ENCODE measurements around the gene ADAMTS14.

Gene ADAMTS14

DNA sequence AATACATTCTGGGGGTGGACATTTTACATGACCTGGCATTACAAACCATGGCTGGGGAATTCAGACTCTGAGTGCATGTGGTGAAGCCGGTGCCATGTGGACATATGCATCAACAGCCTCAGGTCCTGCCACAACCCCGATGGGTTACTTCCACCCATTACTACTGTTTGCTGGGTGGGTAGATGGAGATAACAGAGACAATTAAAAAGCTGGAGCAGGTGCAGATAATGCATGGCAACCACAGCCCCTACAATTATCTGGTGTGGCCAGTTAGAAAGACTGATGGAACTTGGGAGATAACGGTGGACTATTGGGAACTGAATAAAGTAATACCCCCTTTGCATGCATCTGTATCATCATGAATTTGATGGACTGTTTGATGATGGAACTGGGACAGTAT lies 21.6 kb upstream of the ADAMTS14 start:
- Histone ChIP-seq H3K79me2 (ENCODE audit: low read length) (no peaks in the 10 kb centered on the region), H3F3A (ENCODE audit: insufficient read depth, low read length) (no peaks in the 10 kb centered on the region), H3K4me2 (ENCODE audit: low read depth, low read length) (peak overlapping the region; percentile 25; the same call in 1 of the 2 replicates), H3K27ac (ENCODE audit: low read length) (no peak overlapping the region), H3K9me3 (replicated peaks; ENCODE audit: insufficient read depth, low read length) (no peaks in the 10 kb centered on the region), H3K4me1 (ENCODE audit: low read length) (no peaks in the 10 kb centered on the region), H3K4me3 (ENCODE audit: low read length) (0 out of 2 replicates have a peak overlapping the region, but pooled peaks have one; percentile 7), H3K9me2 (replicated peaks; ENCODE audit: insufficient read depth, low read length) (no peaks in the 10 kb centered on the region), H2AFZ (ENCODE audit: low read length) (no peak overlapping the region), H4K20me1 (ENCODE audit: insufficient read depth, low read length) (no peaks in the 10 kb centered on the region), H3K9ac (ENCODE audit: low read length) (no peak overlapping the region), H3K36me3 (replicated peaks; ENCODE audit: insufficient read depth, low read length) (no peaks in the 10 kb centered on the region), H3K27me3 (replicated peaks; ENCODE audit: insufficient read depth, low read length) (no peaks in the 10 kb centered on the region)
- TF ChIP-seq EZH2phosphoT487 (IDR thresholded peaks at IDR 0.05; ENCODE audit: low read length) (no peak), EZH2 (optimal IDR thresholded peaks at IDR 0.05; ENCODE audit: low read depth, low read length) (no peak)
- TF ChIP-seq, protein P1, sequence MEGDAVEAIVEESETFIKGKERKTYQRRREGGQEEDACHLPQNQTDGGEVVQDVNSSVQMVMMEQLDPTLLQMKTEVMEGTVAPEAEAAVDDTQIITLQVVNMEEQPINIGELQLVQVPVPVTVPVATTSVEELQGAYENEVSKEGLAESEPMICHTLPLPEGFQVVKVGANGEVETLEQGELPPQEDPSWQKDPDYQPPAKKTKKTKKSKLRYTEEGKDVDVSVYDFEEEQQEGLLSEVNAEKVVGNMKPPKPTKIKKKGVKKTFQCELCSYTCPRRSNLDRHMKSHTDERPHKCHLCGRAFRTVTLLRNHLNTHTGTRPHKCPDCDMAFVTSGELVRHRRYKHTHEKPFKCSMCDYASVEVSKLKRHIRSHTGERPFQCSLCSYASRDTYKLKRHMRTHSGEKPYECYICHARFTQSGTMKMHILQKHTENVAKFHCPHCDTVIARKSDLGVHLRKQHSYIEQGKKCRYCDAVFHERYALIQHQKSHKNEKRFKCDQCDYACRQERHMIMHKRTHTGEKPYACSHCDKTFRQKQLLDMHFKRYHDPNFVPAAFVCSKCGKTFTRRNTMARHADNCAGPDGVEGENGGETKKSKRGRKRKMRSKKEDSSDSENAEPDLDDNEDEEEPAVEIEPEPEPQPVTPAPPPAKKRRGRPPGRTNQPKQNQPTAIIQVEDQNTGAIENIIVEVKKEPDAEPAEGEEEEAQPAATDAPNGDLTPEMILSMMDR (IDR thresholded peaks at IDR 0.05; ENCODE audit: low read length): no peak
- no peak for DNase-seq

DNA sequence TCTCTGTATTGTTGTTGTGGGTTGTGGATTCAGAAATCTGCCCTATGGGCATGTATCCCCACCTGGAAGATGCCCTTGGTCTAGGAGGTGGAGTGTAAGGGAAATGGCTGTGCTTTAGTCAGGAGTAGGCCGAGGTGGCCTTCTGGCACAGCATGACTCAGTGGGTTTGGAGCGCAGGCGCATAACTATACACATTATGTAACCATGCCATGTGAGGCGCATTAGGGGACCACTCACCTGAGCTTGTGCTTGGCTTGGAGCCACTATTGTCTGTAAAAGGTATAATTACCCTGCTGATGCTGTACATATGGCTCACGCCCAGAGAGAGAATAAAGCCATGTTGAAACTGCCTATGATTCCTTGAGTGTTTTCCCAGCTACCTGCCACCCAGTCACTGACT lies 20.6 kb upstream of the ADAMTS14 start:
- H3K27ac ChIP-seq (ENCODE audit: low read length): no peak overlapping the region
- no peaks in the 10 kb centered on the region for H3K36me3 ChIP-seq (replicated peaks; ENCODE audit: insufficient read depth, low read length)
- no peak overlapping the region for H2AFZ ChIP-seq (ENCODE audit: low read length)
- DNase-seq: no peak
- no peak overlapping the region for H3K4me3 ChIP-seq (ENCODE audit: low read length)
- H3F3A ChIP-seq (ENCODE audit: insufficient read depth, low read length): no peaks in the 10 kb centered on the region
- no peak overlapping the region for H3K9ac ChIP-seq (ENCODE audit: low read length)
- no peaks in the 10 kb centered on the region for H3K79me2 ChIP-seq (ENCODE audit: low read length)
- H3K9me3 ChIP-seq (replicated peaks; ENCODE audit: insufficient read depth, low read length): no peaks in the 10 kb centered on the region
- no peaks in the 10 kb centered on the region for H3K27me3 ChIP-seq (replicated peaks; ENCODE audit: insufficient read depth, low read length)
- H3K9me2 ChIP-seq (replicated peaks; ENCODE audit: insufficient read depth, low read length): no peaks in the 10 kb centered on the region
- H3K4me2 ChIP-seq (ENCODE audit: low read depth, low read length): no peak overlapping the region
- H3K4me1 ChIP-seq (ENCODE audit: low read length): no peaks in the 10 kb centered on the region
- H4K20me1 ChIP-seq (ENCODE audit: insufficient read depth, low read length): no peaks in the 10 kb centered on the region
- TF ChIP-seq EZH2 (optimal IDR thresholded peaks at IDR 0.05; ENCODE audit: low read depth, low read length) (no peak), EZH2phosphoT487 (IDR thresholded peaks at IDR 0.05; ENCODE audit: low read length) (no peak)
- TF ChIP-seq, protein P1 (IDR thresholded peaks at IDR 0.05; ENCODE audit: low read length): no peak

DNA sequence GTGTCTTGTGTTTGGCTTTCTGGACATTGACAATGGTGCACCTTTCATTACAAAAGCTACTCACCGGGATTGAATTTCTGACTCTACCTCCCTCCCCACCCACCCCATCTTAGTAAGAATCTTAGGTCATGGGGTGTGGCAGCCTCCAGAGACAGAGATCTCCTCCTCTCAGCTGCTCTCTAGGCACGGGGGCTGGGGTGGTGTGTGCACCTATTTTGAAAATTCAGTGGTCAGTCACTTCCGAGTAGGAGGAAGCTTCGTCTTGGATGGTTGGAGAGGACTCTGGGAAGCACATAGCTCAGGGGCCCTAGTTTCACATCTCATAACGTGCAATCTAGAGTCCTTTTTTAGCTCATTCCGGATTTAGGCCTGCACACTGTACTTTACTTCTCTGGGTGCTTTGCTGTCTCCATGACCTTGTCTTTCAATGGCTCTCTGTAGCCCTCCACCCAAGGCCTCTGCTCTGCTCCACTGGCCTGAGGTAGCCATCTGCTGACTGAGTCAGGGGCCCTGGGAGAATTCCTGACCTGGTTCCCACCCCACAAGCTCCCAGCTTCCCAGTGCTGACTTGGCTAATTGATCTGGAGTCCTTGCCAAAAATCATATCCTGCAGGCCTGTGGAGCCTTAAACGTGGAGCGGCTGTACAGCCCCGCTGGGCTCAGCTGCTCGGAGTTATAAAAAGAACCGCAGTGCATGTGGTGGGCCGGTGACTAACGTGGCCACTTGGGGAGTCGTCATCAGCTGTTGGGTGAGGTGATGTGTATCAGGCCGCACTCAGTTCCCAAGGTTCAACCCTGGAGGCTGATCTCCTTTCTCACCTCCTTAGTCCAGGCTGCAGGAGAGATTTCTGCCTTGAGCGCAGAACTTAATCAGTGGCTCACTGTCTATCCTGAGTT lies 19.3 kb upstream of the ADAMTS14 start:
- no peak for TF ChIP-seq EZH2phosphoT487 (IDR thresholded peaks at IDR 0.05; ENCODE audit: low read length)
- Histone ChIP-seq H3K79me2 (ENCODE audit: low read length) (no peaks in the 10 kb centered on the region), H3K27ac (ENCODE audit: low read length) (no peak overlapping the region), H3K9ac (ENCODE audit: low read length) (no peak overlapping the region), H3K27me3 (replicated peaks; ENCODE audit: insufficient read depth, low read length) (no peaks in the 10 kb centered on the region), H3K9me3 (replicated peaks; ENCODE audit: insufficient read depth, low read length) (no peaks in the 10 kb centered on the region), H3K4me3 (ENCODE audit: low read length) (no peak overlapping the region), H2AFZ (ENCODE audit: low read length) (no peak overlapping the region), H4K20me1 (ENCODE audit: insufficient read depth, low read length) (no peaks in the 10 kb centered on the region), H3K9me2 (replicated peaks; ENCODE audit: insufficient read depth, low read length) (no peaks in the 10 kb centered on the region), H3K4me2 (ENCODE audit: low read depth, low read length) (no peak overlapping the region), H3K4me1 (ENCODE audit: low read length) (no peaks in the 10 kb centered on the region), H3F3A (ENCODE audit: insufficient read depth, low read length) (no peaks in the 10 kb centered on the region), H3K36me3 (replicated peaks; ENCODE audit: insufficient read depth, low read length) (no peaks in the 10 kb centered on the region)
- DNase-seq: no peak

DNA sequence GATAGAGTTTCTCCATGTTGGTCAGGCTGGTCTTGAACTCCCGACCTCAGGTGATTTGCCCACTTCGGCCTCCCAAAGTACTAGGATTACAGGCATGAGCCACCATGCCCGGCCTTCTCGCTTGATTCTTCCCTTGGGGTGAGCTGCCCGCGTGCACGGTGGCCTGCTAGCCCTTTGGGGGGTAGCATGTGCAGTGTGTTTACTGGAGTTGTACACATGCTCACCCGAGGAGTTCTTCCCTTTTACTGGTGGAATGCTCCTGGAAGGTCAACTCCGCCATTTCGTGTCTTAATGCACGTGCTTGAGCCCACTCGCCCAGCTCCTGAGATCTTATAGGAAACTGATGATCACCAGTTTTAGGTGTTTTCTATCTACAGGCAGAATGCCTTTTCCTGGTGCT lies 17.0 kb upstream of the ADAMTS14 start:
- H3K9ac ChIP-seq (ENCODE audit: low read length): no peak overlapping the region
- no peaks in the 10 kb centered on the region for H3K9me2 ChIP-seq (replicated peaks; ENCODE audit: insufficient read depth, low read length)
- no peaks in the 10 kb centered on the region for H3K36me3 ChIP-seq (replicated peaks; ENCODE audit: insufficient read depth, low read length)
- H3K4me3 ChIP-seq (ENCODE audit: low read length): no peak overlapping the region
- no peaks in the 10 kb centered on the region for H3K9me3 ChIP-seq (replicated peaks; ENCODE audit: insufficient read depth, low read length)
- no peaks in the 10 kb centered on the region for H3K79me2 ChIP-seq (ENCODE audit: low read length)
- no peak overlapping the region for H3K27ac ChIP-seq (ENCODE audit: low read length)
- H3K4me2 ChIP-seq (ENCODE audit: low read depth, low read length): no peak overlapping the region
- no peaks in the 10 kb centered on the region for H4K20me1 ChIP-seq (ENCODE audit: insufficient read depth, low read length)
- no peaks in the 10 kb centered on the region for H3K4me1 ChIP-seq (ENCODE audit: low read length)
- no peaks in the 10 kb centered on the region for H3K27me3 ChIP-seq (replicated peaks; ENCODE audit: insufficient read depth, low read length)
- TF ChIP-seq EZH2 (optimal IDR thresholded peaks at IDR 0.05; ENCODE audit: low read depth, low read length) (no peak), EZH2phosphoT487 (IDR thresholded peaks at IDR 0.05; ENCODE audit: low read length) (no peak)
- TF ChIP-seq, protein P1 (IDR thresholded peaks at IDR 0.05; ENCODE audit: low read length): no peak
- H3F3A ChIP-seq (ENCODE audit: insufficient read depth, low read length): no peaks in the 10 kb centered on the region
- no peak overlapping the region for H2AFZ ChIP-seq (ENCODE audit: low read length)
- DNase-seq: no peak
